IgD-negative memory B cell (primary cell): ENCODE measurements around the gene SHISA2. TPM values are rescaled to one million over a fixed set of nuclear protein-coding genes. Genes with fewer than 3 reads are reported as not detected.

ENCODE experiments used
- H3K27ac Mint-ChIP-seq, 3 donors: one replicate each; pipeline ENCODE4 v1.8.0; 2020 to 2022; ENCODE audit warnings: mild to moderate bottlenecking in 3 of 3, mixed read lengths in 3 of 3, moderate library complexity in 1 of 3
- H3K27me3 Mint-ChIP-seq: one replicate; pipeline ENCODE4 v1.8.0; 2021; ENCODE audit warnings: mixed read lengths
- H3K36me3 Mint-ChIP-seq: one replicate; pipeline ENCODE4 v1.8.0; 2020; ENCODE audit warnings: mild to moderate bottlenecking, mixed read lengths
- H3K4me1 Mint-ChIP-seq, 3 donors: one replicate each; pipeline ENCODE4 v1.8.0; 2020 to 2022; ENCODE audit warnings: mixed read lengths in 3 of 3, mild to moderate bottlenecking in 1 of 3
- H3K4me3 Mint-ChIP-seq, 4 donors: one replicate each; pipeline ENCODE4 v1.8.0; 2020 to 2022; ENCODE audit warnings: mild to moderate bottlenecking in 4 of 4, mixed read lengths in 4 of 4, moderate library complexity in 3 of 4
- H3K9me3 Mint-ChIP-seq, 3 donors: one replicate each; pipeline ENCODE4 v1.8.0; 2020 to 2021; ENCODE audit warnings: mixed read lengths in 3 of 3, mild to moderate bottlenecking in 1 of 3
- polyA plus RNA-seq: library from polyadenylated mRNA; unstranded; fragments of 300-500 nt; fragmentation: Illumina TruSeq; gene quantifications from one replicate; pipeline ENCODE4 v1.2.3, GENCODE V29; 2021

The SHISA2 gene
- polyA plus RNA-seq, 1 donor from 2014 or later = not detected

- Mint-ChIP-seq H3K4me1 (no peaks in the 10 kb centered on the region), H3K9me3 (peaks cover 0 to 6% (median 6%) of the 10 kb centered on the region in 3 donors), H3K27ac (no peak overlapping the region), H3K4me3 (no peak overlapping the region), H3K27me3 (peaks cover 4% of the 10 kb centered on the region), H3K36me3 (no peaks in the 10 kb centered on the region)
Observed at GRCh38 chr13:26034018-26034417, 17.8 kb downstream of the SHISA2 start.

- Mint-ChIP-seq H3K36me3 (peaks cover under 1% of the 10 kb centered on the region), H3K9me3 (peaks cover 0 to 6% (median 0%) of the 10 kb centered on the region in 3 donors)
Observed at GRCh38 chr13:26030331-26030730, 21.5 kb downstream of the SHISA2 start.

GRCh38 chr13:26029581-26030136 is 22.2 kb downstream of the SHISA2 start:
- Mint-ChIP-seq H3K9me3 (peaks cover 0 to 6% (median 0%) of the 10 kb centered on the region in 3 donors), H3K27me3 (peaks cover 6% of the 10 kb centered on the region), H3K27ac (no peak overlapping the region), H3K4me3 (no peak overlapping the region), H3K36me3 (peaks cover 2% of the 10 kb centered on the region), H3K4me1 (no peaks in the 10 kb centered on the region)

More at GRCh38 chr13:26030331-26030730, 21.5 kb downstream of the SHISA2 start:
- Mint-ChIP-seq H3K27me3 (peaks cover 5% of the 10 kb centered on the region), H3K27ac (no peak overlapping the region), H3K4me1 (no peaks in the 10 kb centered on the region), H3K4me3 (no peak overlapping the region)

GRCh38 chr13:26026211-26026610 is 25.6 kb downstream of the SHISA2 start:
- H3K27ac Mint-ChIP-seq = no peak overlapping the region
- no peaks in the 10 kb centered on the region for H3K9me3 Mint-ChIP-seq
- H3K27me3 Mint-ChIP-seq = peaks cover 4% of the 10 kb centered on the region
- peaks cover 2% of the 10 kb centered on the region for H3K36me3 Mint-ChIP-seq
- no peaks in the 10 kb centered on the region for H3K4me1 Mint-ChIP-seq
- no peak overlapping the region for H3K4me3 Mint-ChIP-seq

- Mint-ChIP-seq H3K4me1 (peaks cover 0 to 3% (median 0%) of the 10 kb centered on the region in 3 donors), H3K27me3 (peaks cover 6% of the 10 kb centered on the region), H3K36me3 (peaks cover 2% of the 10 kb centered on the region), H3K9me3 (no peaks in the 10 kb centered on the region), H3K27ac (no peak overlapping the region), H3K4me3 (no peak overlapping the region)
Observed at GRCh38 chr13:26025771-26026170, 26.0 kb downstream of the SHISA2 start.

- H3K27ac Mint-ChIP-seq = no peak overlapping the region
- no peaks in the 10 kb centered on the region for H3K9me3 Mint-ChIP-seq
Observed at GRCh38 chr13:26025196-26025595, 26.6 kb downstream of the SHISA2 start.

GRCh38 chr13:26024558-26024957 is 27.3 kb downstream of the SHISA2 start:
- Mint-ChIP-seq H3K27ac (peak overlapping the region in 1 of 3 donors; percentile 8), H3K4me3 (no peak overlapping the region), H3K27me3 (peaks cover 9% of the 10 kb centered on the region), H3K36me3 (peaks cover 2% of the 10 kb centered on the region), H3K9me3 (no peaks in the 10 kb centered on the region), H3K4me1 (peaks cover 0 to 3% (median 0%) of the 10 kb centered on the region in 3 donors)

More at GRCh38 chr13:26025196-26025595, 26.6 kb downstream of the SHISA2 start:
- Mint-ChIP-seq H3K36me3 (peaks cover 2% of the 10 kb centered on the region), H3K4me3 (no peak overlapping the region), H3K27me3 (peaks cover 9% of the 10 kb centered on the region), H3K4me1 (peaks cover 0 to 3% (median 0%) of the 10 kb centered on the region in 3 donors)

- Mint-ChIP-seq H3K4me3 (no peak overlapping the region), H3K27ac (no peak overlapping the region), H3K9me3 (no peaks in the 10 kb centered on the region), H3K36me3 (peaks cover 2% of the 10 kb centered on the region), H3K4me1 (peaks cover 0 to 3% (median 0%) of the 10 kb centered on the region in 3 donors), H3K27me3 (peaks cover 9% of the 10 kb centered on the region)
Observed at GRCh38 chr13:26022538-26023292, 29.1 kb downstream of the SHISA2 start.

- Mint-ChIP-seq H3K4me1 (peaks cover 0 to 3% (median 0%) of the 10 kb centered on the region in 3 donors), H3K36me3 (peaks cover 2% of the 10 kb centered on the region), H3K27ac (no peak overlapping the region), H3K27me3 (peaks cover 9% of the 10 kb centered on the region), H3K9me3 (no peaks in the 10 kb centered on the region), H3K4me3 (no peak overlapping the region)
Observed at GRCh38 chr13:26021956-26022355, 29.9 kb downstream of the SHISA2 start.

- peaks cover 9% of the 10 kb centered on the region for H3K27me3 Mint-ChIP-seq
- no peak overlapping the region for H3K4me3 Mint-ChIP-seq
- peaks cover 2% of the 10 kb centered on the region for H3K36me3 Mint-ChIP-seq
- H3K9me3 Mint-ChIP-seq = no peaks in the 10 kb centered on the region
- H3K27ac Mint-ChIP-seq = no peak overlapping the region
- peaks cover 0 to 3% (median 0%) of the 10 kb centered on the region in 3 donors for H3K4me1 Mint-ChIP-seq
Observed at GRCh38 chr13:26021516-26021915, 30.3 kb downstream of the SHISA2 start.

GRCh38 chr13:26020891-26021290 is 30.9 kb downstream of the SHISA2 start:
- no peak overlapping the region for H3K27ac Mint-ChIP-seq
- peaks cover 9% of the 10 kb centered on the region for H3K27me3 Mint-ChIP-seq
- H3K9me3 Mint-ChIP-seq = no peaks in the 10 kb centered on the region
- peaks cover 2% of the 10 kb centered on the region for H3K36me3 Mint-ChIP-seq
- peaks cover 0 to 3% (median 0%) of the 10 kb centered on the region in 3 donors for H3K4me1 Mint-ChIP-seq
- H3K4me3 Mint-ChIP-seq = no peak overlapping the region

GRCh38 chr13:26019881-26020870 is 31.6 kb downstream of the SHISA2 start:
- H3K27ac Mint-ChIP-seq = no peak overlapping the region
- no peaks in the 10 kb centered on the region for H3K9me3 Mint-ChIP-seq
- peaks cover 0 to 3% (median 0%) of the 10 kb centered on the region in 3 donors for H3K4me1 Mint-ChIP-seq
- no peak overlapping the region for H3K4me3 Mint-ChIP-seq
- no peaks in the 10 kb centered on the region for H3K36me3 Mint-ChIP-seq
- H3K27me3 Mint-ChIP-seq = peaks cover 6% of the 10 kb centered on the region

GRCh38 chr13:26019251-26019650 is 32.6 kb downstream of the SHISA2 start:
- Mint-ChIP-seq H3K36me3 (no peaks in the 10 kb centered on the region), H3K27me3 (peaks cover 6% of the 10 kb centered on the region), H3K27ac (no peak overlapping the region), H3K9me3 (peaks cover 0 to 2% (median 0%) of the 10 kb centered on the region in 3 donors), H3K4me1 (peaks cover 0 to 3% (median 0%) of the 10 kb centered on the region in 3 donors), H3K4me3 (no peak overlapping the region)

GRCh38 chr13:26017932-26018665 is 33.7 kb downstream of the SHISA2 start:
- H3K4me3 Mint-ChIP-seq = no peak overlapping the region
- H3K27ac Mint-ChIP-seq = peak overlapping the region in 1 of 3 donors; percentile 0
- H3K4me1 Mint-ChIP-seq = peaks cover 0 to 3% (median 0%) of the 10 kb centered on the region in 3 donors
- H3K36me3 Mint-ChIP-seq = no peaks in the 10 kb centered on the region
- peaks cover 0 to 5% (median 0%) of the 10 kb centered on the region in 3 donors for H3K9me3 Mint-ChIP-seq
- H3K27me3 Mint-ChIP-seq = peaks cover 8% of the 10 kb centered on the region
